Measurements from ENCODE around the gene TEK. TPM values are rescaled to one million over a fixed set of nuclear protein-coding genes. Genes with fewer than 3 reads are reported as not detected.

TEK gene
- total RNA-seq, 2 donors from 2014 or later, result 2.4 to 4.9 TPM

- Histone ChIP-seq H3K36me3 (ENCODE audit: control insufficient read depth, insufficient read depth, low read length) (no peaks in the 10 kb centered on the region), H3K4me1 (ENCODE audit: control insufficient read depth, insufficient read depth, low read length) (no peaks in the 10 kb centered on the region), H3K4me3 (ENCODE audit: low read length) (no peak overlapping the region), H3K27me3 (ENCODE audit: control insufficient read depth, insufficient read depth, low read length, poor library complexity, severe bottlenecking) (no peaks in the 10 kb centered on the region), H3K9me3 (ENCODE audit: control insufficient read depth, low read length) (peaks cover 4% of the 10 kb centered on the region), H3K27ac (ENCODE audit: low read depth, low read length) (no peak overlapping the region), H3K9ac (ENCODE audit: extremely low read depth, low read length, poor library complexity, severe bottlenecking) (no peak overlapping the region)
- H3K4me1 Mint-ChIP-seq, result no peaks in the 10 kb centered on the region
- no peak for TF ChIP-seq CTCF (conservative IDR thresholded peaks at IDR 0.05)
- H3K27me3 Mint-ChIP-seq (ENCODE audit: insufficient read depth), result no peaks in the 10 kb centered on the region
- peaks cover under 1% of the 10 kb centered on the region for H3K9me3 Mint-ChIP-seq
- H3K27ac Mint-ChIP-seq, result no peak overlapping the region
- no peaks in the 10 kb centered on the region for H3K36me3 Mint-ChIP-seq (ENCODE audit: low read depth)
- no peak for DNase-seq
- 93 to 100% methylated on average over 2 of the region's 2 CpGs for WGBS, 2 experiments (ENCODE audit: insufficient coverage in 1 of 2, insufficient read length in 1 of 2)
- no peak overlapping the region for H3K4me3 Mint-ChIP-seq
Observed at GRCh38 chr9:27183131-27183530, 74.1 kb downstream of the TEK start.

- no peak for DNase-seq
- no peaks in the 10 kb centered on the region for H3K4me1 ChIP-seq (ENCODE audit: control insufficient read depth, insufficient read depth, low read length)
- no peaks in the 10 kb centered on the region for H3K27me3 ChIP-seq (ENCODE audit: control insufficient read depth, insufficient read depth, low read length, poor library complexity, severe bottlenecking)
- H3K9ac ChIP-seq (ENCODE audit: extremely low read depth, low read length, poor library complexity, severe bottlenecking), result no peak overlapping the region
- H3K36me3 ChIP-seq (ENCODE audit: control insufficient read depth, insufficient read depth, low read length), result no peaks in the 10 kb centered on the region
- Mint-ChIP-seq H3K4me3 (no peak overlapping the region), H3K36me3 (ENCODE audit: low read depth) (no peaks in the 10 kb centered on the region), H3K4me1 (no peaks in the 10 kb centered on the region), H3K27ac (no peak overlapping the region), H3K27me3 (ENCODE audit: insufficient read depth) (no peaks in the 10 kb centered on the region), H3K9me3 (no peaks in the 10 kb centered on the region)
- TF ChIP-seq CTCF (conservative IDR thresholded peaks at IDR 0.05), result no peak
- no peak overlapping the region for H3K4me3 ChIP-seq (ENCODE audit: low read length)
- WGBS, 2 experiments (ENCODE audit: insufficient coverage in 1 of 2, insufficient read length in 1 of 2), result 90 to 92% methylated on average over 3 to 5 of the region's 5 CpGs
- H3K9me3 ChIP-seq (ENCODE audit: control insufficient read depth, low read length), result no peaks in the 10 kb centered on the region
- no peak overlapping the region for H3K27ac ChIP-seq (ENCODE audit: low read depth, low read length)
Observed at GRCh38 chr9:27183701-27184100, 74.7 kb downstream of the TEK start.

- Mint-ChIP-seq H3K9me3 (no peaks in the 10 kb centered on the region), H3K27ac (no peak overlapping the region), H3K36me3 (ENCODE audit: low read depth) (no peaks in the 10 kb centered on the region), H3K27me3 (ENCODE audit: insufficient read depth) (no peaks in the 10 kb centered on the region), H3K4me3 (no peak overlapping the region), H3K4me1 (no peaks in the 10 kb centered on the region)
- Histone ChIP-seq H3K36me3 (ENCODE audit: control insufficient read depth, insufficient read depth, low read length) (no peaks in the 10 kb centered on the region), H3K9me3 (ENCODE audit: control insufficient read depth, low read length) (no peaks in the 10 kb centered on the region), H3K4me3 (ENCODE audit: low read length) (no peak overlapping the region), H3K4me1 (ENCODE audit: control insufficient read depth, insufficient read depth, low read length) (no peaks in the 10 kb centered on the region), H3K9ac (ENCODE audit: extremely low read depth, low read length, poor library complexity, severe bottlenecking) (no peak overlapping the region), H3K27me3 (ENCODE audit: control insufficient read depth, insufficient read depth, low read length, poor library complexity, severe bottlenecking) (no peaks in the 10 kb centered on the region), H3K27ac (ENCODE audit: low read depth, low read length) (no peak overlapping the region)
- no peak for TF ChIP-seq CTCF (conservative IDR thresholded peaks at IDR 0.05)
- DNase-seq, result no peak
- WGBS, 2 experiments (ENCODE audit: insufficient coverage in 1 of 2, insufficient read length in 1 of 2), result 93% methylated on average over 5 of the region's 5 CpGs; no CpG with 5 or more reads in 1 of the 2 experiments
Observed at GRCh38 chr9:27184556-27185351, 75.7 kb downstream of the TEK start.
